ENCODE results near the gene SLC30A2.
"Not testable (repeated sequence)": the region's sequence is repeated elsewhere in the genome, so short reads cannot be mapped to it uniquely, and the experiment has no call there.

The SLC30A2 gene, protein sequence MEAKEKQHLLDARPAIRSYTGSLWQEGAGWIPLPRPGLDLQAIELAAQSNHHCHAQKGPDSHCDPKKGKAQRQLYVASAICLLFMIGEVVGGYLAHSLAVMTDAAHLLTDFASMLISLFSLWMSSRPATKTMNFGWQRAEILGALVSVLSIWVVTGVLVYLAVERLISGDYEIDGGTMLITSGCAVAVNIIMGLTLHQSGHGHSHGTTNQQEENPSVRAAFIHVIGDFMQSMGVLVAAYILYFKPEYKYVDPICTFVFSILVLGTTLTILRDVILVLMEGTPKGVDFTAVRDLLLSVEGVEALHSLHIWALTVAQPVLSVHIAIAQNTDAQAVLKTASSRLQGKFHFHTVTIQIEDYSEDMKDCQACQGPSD
- 0 to 1.8 (median 0) reads per million in 17 experiments for total RNA-seq

DNA sequence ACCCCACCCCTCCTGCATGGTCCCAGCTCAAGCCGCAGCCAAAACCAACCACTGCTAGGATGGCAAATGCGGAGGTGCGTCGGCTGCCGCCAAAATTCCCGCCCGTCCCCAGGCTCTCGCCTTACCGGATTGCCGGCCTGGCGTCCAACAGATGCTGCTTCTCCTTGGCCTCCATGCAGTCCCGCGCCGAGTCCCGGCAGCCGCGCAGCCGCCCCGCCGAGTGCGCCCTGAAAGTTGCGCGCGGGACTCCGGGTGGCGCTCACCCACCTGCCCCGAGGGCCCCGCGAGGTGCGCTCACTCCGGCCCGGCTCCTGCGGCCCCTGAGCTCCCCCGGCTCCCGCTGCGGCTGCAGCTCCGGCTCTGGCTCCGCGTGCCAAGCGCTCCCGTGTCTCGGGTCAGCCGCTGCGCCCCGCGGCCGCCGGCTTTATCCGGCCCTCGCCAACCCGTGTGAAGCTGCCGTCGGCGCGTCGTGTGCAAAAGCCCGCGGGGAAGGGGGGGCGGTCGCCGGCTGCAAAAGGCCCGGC lies at the start of gene SLC30A2:
Gene SLC30A2 (minus strand): TSS at position 397 of the 524 bp plus-strand sequence. CDS start 222 bp downstream, at position 175.
- DNase-seq = peak in 1 of 4 experiments; percentile 26

DNA sequence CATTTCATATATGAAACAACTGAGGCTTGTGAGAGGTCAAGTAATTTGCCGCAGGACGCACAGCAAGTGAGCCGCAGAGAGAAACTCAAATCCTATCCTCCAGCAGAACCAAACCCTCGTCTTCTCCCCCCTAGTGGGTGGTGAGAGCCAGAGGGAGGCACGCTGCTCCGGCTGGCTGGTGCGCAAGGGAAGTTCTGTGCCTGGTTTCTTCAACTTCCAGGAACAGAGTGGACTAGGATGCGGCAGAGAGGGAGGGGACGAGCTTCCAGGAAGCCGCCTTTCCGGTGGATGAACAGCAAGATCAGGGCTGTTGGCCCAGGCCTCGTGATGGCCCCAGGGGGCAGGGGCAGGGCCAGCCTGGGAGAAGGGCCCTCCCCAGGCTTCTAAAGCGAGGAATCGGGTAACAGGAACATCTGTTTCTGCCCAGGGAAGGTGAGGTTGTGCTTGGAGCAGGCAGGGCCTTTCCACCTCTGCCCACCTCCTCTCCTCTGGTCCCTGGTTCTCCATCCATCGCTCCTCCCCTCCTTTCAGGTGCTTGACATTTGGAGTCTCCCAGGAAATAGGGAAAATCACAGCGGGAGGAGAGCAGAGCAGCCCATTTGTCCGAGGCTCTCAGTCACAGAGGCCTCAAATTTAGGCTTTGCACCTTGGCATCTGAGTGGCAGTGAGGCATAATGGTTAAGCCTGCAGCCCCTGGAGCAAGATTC lies 48.9 kb upstream of the SLC30A2 start:
- DNase-seq = peak in 1 of 4 experiments; percentile 4

DNA sequence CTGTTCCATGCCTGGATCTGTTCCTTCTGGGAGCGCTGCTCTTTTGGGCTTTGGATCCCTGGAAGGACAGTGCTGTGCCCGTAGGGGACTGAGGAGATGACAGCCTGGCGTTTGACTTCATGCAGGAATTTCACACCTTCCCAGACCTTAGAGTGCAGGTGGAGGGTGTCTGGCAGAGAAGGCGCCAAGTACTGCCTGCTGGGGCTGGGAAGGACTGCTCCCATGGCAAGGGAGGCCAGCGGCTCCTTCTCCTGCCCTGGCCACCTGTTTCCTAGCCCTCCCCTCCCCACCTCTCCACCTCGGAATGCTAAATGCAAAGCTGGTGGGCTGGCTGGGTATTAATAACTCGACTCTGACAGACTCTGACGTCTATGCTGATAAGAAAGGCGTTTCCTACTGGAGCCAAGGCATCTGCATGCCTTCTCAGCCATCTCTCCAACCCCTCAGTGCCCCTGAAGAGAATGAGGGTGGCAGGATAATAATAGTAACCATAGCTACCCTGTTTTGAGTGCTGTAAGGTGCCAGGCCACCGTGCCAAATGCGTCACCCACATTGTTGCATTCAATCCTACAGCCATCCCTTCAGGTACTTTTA lies 48.3 kb upstream of the SLC30A2 start:
- no peak for DNase-seq

DNA sequence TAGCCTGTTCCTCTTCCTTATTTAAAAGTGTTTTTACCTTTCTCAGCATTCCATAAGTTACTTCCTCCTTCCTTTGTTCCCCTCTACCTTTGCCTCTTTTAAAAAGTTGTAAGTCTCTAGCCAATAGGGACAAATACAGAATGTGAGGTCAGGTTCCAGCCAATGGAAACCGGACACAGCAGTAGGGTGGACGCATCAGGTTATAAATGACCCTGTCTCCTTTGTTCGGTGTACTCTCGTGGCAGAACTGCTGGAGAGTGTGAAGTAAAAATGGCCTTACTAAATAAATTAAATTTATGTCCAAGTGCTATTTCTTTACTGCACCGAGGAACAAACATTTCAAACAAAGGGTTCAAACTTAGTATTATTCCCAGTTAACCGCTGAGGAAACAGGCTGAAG lies 47.7 kb upstream of the SLC30A2 start:
- DNase-seq = not testable (repeated sequence)

DNA sequence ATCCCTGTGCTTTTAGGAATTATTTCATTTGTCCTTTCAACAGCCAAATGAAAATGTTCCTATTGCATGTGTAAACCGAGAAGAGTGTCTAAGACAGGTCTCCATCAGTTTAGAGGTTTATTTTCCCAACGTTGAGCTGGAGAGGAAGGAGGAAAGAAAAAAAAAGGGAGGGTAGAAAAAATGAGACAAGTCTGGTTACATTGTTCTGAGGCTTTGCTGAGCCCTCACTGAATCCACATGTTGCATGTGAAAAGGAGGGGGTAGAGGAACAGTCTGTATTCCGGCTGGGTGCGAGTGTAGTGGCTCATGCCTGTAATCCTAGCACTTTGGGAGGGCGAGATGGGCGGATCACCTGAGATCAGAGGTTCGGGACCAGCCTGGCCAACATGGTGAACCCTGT lies 46.5 kb upstream of the SLC30A2 start:
- no peak for DNase-seq

DNA sequence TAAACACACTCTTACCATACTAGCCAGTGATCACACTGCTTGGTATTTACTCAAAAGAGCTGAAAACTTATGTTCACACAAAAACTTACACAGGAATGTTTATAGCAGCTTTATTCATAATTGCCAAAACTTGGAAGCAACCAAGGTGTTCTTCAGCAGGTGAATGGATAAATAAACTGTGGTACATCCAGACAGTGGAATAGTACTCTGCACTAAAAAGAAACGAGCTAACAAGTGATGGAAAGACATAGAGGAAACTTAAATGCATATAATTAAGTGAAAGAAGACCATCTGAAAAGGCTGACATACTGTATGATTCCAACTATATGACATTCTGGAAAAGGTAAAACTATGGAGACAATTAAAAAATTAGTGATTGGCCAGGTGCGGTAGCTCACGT lies 45.0 kb upstream of the SLC30A2 start:
- no peak for DNase-seq

DNA sequence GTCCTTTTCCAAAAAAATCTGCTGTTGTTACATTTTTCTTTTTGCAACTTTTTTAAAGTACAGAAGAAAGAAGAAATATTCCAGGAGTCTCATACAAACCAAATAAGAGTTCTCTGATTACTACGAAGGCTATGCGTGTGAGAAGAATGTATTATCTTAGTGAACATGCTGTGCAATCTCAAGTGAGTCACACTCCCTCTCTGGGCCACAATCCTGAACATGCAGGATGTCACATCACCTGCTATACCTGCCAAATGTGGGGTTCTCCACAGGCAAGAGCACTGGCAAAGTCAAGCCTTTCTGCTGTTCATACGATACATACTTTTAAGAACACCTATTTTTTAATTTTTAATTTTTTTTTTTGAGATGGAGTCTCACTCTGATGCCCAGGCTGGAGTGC lies 43.2 kb upstream of the SLC30A2 start:
- DNase-seq = no peak

DNA sequence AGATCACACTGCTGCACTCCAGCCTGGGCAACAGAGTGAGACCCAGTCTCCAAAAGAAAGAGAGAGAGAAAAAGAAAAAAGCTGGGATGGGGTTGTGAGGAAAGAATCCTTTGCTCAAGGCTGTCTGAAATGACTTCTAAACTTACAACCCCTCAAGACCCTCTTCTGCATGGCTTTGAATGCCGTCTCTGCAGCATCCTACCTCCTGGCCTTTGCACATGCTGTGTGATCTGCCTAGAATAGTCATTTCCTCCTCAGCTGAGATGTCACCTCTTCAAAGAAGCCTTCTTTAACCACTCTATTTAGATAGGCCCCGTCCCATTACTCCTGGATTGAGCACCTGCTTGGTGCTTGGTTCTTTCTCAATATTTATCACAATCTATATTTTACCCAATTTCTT lies 38.9 kb upstream of the SLC30A2 start:
- no peak for DNase-seq

DNA sequence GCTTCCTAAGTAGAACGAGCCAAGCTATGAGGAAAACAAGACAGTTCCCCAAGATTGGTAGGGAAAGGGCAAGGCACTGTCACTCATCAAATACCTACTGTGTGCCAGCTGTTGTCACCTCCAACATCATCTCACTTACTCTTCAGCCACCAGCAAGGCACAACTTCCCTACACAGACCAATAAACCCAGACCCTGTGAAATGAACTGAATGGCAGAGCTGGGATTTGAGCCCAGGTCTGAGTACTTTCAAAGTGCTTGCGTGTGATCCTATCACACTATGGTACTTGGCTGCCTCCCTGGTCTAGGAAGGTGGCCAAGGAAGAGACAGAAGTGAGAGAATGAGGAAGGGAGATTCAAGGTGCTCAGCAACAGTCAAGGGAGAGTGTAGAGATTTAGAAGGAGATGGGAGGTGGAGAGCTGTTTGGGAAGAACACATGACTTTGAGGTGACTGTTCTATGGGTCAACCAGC lies 38.2 kb upstream of the SLC30A2 start:
- no peak for DNase-seq

DNA sequence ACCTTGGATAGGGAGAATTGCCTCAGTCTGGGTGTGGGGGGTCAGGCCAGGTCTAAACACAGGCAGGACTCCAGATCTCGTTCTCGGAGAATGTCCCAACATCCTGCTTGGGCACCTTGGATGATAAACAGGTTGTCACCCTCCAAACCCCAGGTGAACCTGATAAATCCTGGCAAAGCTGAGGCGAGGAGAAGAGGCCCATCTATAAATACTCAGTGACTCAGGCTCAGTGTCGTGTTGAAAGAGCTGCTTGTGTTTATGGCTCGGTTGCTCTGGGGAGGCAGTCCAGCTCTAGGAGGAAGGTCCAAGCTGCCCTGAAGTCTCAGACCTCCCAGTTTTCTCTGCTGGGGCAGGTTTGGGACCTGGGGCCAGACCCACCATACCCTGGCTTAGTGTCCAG lies 37.3 kb upstream of the SLC30A2 start:
- DNase-seq = peak in 2 of 4 experiments; percentile 10 to 17

DNA sequence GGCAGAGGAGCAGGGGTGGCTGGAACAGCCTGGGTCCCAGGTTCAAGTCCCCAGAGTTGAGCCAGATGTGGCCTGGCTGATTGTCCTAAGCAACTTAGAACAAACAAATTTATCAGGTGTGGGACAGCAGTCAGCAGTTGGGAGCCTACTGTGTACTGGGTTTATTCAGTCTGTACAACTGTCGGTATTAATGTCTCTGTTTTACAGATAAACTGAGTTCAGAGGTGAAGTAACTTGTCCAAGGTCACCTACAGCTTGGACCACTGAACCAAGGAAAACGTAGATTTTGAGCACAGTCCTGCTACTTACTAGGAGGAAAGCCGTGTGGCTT lies 36.1 kb upstream of the SLC30A2 start:
- DNase-seq = no peak

DNA sequence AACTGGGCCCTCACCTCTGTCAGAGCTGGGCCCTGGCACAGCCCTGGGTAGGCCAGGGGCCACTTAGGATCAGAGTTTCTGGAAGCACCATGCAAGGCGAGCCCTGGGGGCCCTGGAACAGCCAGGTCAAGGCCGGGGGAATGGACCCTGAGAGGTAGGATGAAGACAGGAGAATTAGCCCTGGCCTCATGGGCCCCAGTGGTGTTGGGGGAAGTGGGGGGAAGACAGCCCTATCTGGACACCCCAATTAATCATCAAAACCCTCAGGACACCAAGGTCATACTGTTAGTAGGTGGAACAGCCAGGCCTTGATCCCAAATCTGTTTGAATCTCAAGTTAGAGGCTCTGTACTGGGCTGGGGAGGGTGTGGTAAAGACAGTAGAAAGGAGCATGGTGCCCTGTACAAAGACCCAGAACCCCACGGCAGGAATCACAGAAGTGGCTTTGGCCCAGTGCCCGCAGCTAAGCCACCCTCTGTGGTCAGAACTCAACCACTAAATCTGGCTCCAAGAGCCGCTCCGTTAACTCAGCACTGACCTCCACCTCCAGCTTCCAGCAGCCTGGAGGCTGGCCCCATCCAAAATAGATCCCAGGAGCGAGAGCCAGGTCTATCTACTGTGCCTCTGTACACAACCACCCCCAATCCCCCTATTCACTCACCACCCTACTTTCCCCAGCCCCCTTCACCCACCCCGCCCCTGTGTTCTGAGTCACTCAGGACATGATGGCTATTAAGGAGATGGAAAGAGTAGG lies 35.5 kb upstream of the SLC30A2 start:
- DNase-seq = no peak

DNA sequence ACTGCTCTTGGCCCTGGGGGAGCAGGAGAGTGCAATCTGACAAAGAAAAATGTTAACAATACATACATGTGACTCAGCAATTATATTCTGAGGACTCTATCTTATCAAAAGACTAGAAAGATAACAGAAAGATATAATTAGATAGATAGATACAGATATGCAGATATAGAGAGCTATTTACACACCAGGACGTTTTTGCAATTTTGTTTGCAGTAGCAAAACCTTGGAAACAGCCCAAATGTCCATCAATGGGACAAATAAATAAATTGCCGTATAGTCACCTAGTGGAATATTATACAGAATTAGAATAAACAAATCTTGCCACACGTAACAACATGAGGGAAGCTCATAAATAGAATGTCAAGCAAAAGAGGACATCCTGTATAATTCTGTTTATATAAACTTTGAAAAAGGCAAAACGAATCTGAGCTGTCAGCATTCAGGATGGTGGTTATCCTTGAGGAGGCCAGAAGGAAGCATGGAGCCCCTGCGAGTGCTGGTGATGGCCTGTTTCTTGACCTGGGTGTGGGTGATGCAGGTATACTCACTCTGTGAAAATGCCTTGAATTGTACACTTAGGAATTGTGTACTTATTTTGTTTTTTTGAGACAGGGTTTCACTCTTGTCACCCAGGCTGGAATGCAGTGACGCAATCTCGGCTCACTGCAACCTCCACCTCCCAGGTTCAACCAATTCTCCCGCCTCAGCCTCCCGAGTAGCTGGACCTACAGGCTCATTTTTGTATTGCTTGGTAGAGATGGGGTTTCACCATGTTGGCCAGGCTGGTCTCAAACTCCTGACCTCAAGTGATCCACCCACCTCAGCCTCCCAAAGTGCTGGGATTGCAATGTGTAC lies 34.3 kb upstream of the SLC30A2 start:
- DNase-seq = no peak

DNA sequence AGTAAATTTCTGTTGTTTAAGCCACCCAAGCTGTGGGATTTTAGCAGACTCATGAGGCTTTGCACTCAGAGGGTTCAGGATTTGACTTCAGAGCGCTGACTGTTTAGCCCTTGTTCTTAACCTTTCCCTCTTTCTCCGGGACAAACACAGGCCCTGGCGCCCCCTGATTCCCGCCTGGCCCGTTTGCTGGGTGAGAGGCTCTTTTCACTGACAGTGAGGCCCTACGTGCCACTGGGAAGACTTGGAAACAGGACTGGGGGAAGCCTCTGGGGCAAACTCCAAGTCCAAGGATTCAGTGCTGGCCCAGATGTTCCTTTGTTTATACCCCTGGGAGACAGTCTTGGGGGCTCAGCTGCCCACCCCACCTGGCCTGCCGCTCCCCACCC lies 33.3 kb upstream of the SLC30A2 start:
- no peak for DNase-seq

DNA sequence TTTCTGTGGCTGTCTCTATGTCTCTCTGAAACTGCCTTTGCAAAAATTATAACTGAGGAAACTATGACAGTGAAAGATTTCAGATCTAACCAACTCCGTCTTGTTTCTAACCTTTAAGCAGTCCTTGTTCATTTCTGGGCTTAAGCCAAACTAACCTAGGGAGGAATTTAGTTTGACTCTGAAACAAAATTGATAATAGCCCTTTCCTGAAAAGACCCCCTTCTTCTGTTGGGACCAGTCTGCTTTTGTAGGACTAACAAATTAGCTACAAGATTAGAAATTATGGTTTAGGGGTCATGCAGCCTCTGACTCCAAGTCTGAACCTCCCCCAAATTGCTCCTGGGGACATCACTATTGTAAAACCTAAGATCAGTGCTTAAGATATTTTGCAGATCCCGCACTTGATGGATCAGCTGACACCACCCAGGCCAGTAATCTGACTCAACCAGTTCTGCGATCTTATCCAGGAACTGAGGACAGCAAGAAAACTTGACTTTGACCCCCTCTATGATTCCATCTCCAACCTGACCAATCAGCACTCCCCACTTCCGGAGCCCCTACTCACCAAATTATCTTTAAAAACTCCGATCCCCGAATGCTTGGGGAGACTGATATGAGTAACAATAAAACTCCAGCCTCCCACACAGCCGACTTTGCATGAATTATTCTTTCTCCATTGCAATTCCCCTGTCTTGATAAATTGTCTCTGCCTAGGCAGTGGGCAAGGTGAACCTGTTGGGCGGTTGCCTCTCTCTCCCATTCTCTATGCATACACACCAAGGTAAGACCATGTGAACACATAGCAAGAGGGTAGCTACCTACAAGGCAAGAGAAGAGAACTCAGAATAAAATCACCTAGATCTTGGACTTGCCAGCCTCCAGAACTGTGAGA lies 32.6 kb upstream of the SLC30A2 start:
- DNase-seq = no peak

DNA sequence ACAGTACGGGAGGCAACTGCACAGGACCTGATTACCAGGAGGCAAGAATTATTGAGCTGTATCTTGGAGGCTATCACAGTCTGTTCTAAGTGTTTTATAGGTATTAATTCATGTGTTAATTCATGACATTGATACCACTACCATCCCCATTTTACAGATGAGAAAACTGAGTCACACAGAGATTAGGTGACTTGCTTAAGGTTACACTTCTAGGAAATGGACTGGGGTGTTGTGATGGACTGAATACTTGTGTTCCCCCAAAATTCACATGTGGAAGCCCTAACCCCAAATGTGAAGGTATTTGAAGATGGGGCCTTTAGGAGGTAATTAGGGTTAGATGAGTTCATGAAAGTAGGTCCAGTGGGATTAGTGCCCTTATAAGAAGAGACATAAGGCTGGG lies 31.6 kb upstream of the SLC30A2 start:
- no peak for DNase-seq

DNA sequence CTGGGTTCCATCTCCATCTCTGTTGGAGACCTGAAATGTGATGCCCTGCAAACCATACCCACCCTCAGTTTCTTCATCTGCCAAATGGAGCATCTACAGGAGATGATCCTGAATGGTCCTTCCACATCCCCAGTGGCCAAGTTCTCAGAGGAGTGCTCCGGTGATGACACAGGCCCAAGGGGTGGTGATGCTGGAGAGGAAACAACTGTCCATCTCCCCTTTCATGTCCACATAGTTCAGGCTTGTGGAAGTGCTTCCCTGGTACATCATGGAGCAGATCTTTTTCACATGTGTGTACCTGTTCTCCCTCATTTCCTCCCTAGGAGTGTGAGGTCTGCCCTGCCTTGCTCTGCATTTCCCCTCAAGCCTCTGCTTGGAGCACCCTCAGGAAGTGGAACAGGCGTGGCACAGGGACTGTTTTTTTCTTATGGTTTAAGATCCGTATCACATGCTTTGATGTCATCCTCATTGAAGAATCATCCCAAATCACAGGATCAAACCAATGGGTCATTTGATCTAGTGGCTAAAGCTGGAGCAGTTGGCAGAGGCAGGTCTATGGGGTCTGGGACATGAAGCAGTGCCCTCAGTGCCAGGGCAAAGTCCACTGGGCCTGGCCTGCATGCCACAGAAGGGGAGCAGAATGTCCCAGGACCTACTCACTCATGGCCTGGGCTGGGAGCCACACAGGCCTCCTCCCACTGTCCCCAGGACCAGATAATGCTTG lies 29.7 kb upstream of the SLC30A2 start:
- peak; percentile 5 to 37 (median 24) for DNase-seq

DNA sequence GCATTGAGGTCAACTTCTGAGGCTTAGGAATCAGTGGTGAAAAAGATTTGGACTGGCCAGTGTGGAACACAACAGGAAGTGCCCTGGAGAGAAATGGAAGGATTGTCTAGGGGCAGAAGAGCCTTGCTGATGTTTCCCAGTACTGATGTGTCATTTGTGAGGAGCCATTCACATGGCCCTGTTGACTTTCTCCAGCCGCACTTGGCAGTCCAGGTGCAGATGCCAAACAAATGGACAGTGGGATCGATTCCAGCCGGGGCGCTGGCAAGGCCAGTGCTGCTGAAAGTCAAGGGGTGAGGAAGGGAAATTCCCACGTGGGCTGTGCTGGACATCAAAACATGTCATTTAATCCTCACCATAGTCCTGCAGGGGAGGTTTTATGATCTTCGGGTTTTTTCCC lies 26.4 kb upstream of the SLC30A2 start:
- no peak for DNase-seq

DNA sequence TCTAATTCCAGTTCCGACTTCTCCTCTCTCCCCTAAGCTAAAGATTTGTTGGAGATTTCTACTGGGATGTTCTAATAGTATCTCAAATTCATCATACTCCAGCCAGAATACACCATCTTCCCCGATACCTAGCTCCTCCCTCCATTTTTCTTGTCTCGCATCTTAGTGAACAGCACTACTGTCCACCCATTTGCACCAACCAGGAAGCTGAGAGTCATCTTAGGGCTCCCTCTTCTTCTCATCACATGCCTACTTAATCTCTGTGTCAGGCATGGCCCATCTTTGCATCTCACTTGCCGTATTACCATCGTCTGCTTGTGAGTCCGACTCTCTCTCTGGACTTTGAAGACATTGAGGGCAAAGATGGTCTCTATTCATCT lies 25.0 kb upstream of the SLC30A2 start:
- DNase-seq = no peak
